ENCODE results near the gene SLC10A2.
"Not testable (repeated sequence)": the region's sequence is repeated elsewhere in the genome, so short reads cannot be mapped to it uniquely, and the experiment has no call there.

SLC10A2 gene, protein sequence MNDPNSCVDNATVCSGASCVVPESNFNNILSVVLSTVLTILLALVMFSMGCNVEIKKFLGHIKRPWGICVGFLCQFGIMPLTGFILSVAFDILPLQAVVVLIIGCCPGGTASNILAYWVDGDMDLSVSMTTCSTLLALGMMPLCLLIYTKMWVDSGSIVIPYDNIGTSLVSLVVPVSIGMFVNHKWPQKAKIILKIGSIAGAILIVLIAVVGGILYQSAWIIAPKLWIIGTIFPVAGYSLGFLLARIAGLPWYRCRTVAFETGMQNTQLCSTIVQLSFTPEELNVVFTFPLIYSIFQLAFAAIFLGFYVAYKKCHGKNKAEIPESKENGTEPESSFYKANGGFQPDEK

GRCh38 chr13:103066079-103066780 is at the start of gene SLC10A2:
TSS of gene SLC10A2 (minus strand) at chr13:103066417. CDS start at chr13:103066249, 168 bp downstream.
- TF ChIP-seq CTCF (conservative IDR thresholded peaks at IDR 0.05; ENCODE audit: low read depth), result no peak
- POLR2A ChIA-PET (ENCODE audit: low non-redundant PET), result no interaction called here

GRCh38 chr13:103107580-103107979 is 41.4 kb upstream of the SLC10A2 start:
- ChIA-PET CTCF (no interaction called here), POLR2A (ENCODE audit: low non-redundant PET) (no interaction called here)
- DNase-seq (ENCODE audit: low spot score), result no peak
- H3K27ac ChIP-seq, result no peak overlapping the region
- no peak for TF ChIP-seq CTCF (conservative IDR thresholded peaks at IDR 0.05; ENCODE audit: low read depth)

More at GRCh38 chr13:103066079-103066780, at the start of gene SLC10A2:
- CTCF ChIA-PET, result no interaction called here
- H3K27ac ChIP-seq, result no peak within 1 kb of the TSS
- DNase-seq (ENCODE audit: low spot score), result no peak

DNA sequence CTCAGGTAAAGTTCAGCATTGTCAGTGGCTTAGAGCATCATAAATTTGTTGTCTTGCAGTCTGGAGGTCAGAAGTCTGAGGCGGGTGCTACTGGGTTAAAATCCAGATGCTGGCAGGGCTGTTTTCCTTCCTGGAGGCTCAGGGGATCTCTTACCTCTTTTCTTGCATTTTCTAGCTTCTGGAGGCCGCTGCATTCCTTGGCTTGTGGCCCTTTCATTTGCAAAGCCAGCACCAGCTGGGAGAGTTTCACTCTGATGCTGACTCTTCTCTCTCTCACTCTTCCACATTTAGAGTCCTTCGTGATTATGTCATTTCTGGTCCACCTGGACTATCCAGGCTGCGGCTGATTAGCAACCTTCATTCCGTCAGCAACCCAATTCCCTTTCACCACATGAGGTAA is 38.1 kb upstream of the SLC10A2 start:
- no peak for TF ChIP-seq CTCF (conservative IDR thresholded peaks at IDR 0.05; ENCODE audit: low read depth)
- no peak for DNase-seq (ENCODE audit: low spot score)
- H3K27ac ChIP-seq, result no peak overlapping the region
- ChIA-PET POLR2A (ENCODE audit: low non-redundant PET) (no interaction called here), CTCF (no interaction called here)

- POLR2A ChIA-PET (ENCODE audit: low non-redundant PET); DNase-seq (ENCODE audit: low spot score); CTCF ChIA-PET; H3K27ac ChIP-seq: not testable (repeated sequence)
These were observed 37.2 kb upstream of the SLC10A2 start for GRCh38 chr13:103103456-103103855.

DNA sequence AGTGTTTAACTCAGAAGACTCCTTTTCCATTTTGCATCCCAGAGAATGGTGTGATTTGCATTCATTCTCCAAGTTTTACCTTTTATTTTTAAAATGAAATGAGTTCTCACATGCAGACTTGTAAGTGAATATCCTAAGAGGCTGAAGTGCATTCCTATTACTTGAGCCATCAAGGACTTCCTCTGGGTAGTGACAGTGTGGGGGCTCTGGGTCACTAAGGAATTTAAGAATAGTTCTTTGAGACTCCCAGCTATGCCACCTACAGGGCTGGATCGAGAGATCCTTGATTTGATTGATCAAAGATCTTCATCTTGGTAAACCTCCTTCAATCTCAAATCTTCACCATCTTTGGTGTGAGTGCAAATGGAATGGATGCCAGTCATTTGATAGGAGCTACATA is 36.3 kb upstream of the SLC10A2 start:
- no peak for DNase-seq (ENCODE audit: low spot score)
- H3K27ac ChIP-seq, result no peak overlapping the region
- ChIA-PET POLR2A (ENCODE audit: low non-redundant PET) (no interaction called here), CTCF (interaction anchor here (0.5 kb wide), 1 partner anchor 148 kb away, joined by 3 read pairs; no protein-coding TSS in a partner anchor)
- no peak for TF ChIP-seq CTCF (conservative IDR thresholded peaks at IDR 0.05; ENCODE audit: low read depth)

GRCh38 chr13:103101901-103102300 is 35.7 kb upstream of the SLC10A2 start:
- no peak for TF ChIP-seq CTCF (conservative IDR thresholded peaks at IDR 0.05; ENCODE audit: low read depth)
- DNase-seq (ENCODE audit: low spot score), result no peak
- no peak overlapping the region for H3K27ac ChIP-seq
- CTCF ChIA-PET, result no interaction called here
- POLR2A ChIA-PET (ENCODE audit: low non-redundant PET), result no interaction called here

- POLR2A ChIA-PET (ENCODE audit: low non-redundant PET), result no interaction called here
- DNase-seq (ENCODE audit: low spot score), result no peak
- H3K27ac ChIP-seq, result no peak overlapping the region
- CTCF ChIA-PET, result no interaction called here
- TF ChIP-seq CTCF (conservative IDR thresholded peaks at IDR 0.05; ENCODE audit: low read depth), result no peak
These were observed 35.3 kb upstream of the SLC10A2 start for GRCh38 chr13:103101500-103101899.

All from RWPE1 (cell line).